ENCODE results near the gene RBM34. TPM values are rescaled to one million over a fixed set of nuclear protein-coding genes. Genes with fewer than 3 reads are reported as not detected.
"Not testable (repeated sequence)": the region's sequence is repeated elsewhere in the genome, so short reads cannot be mapped to it uniquely, and the experiment has no call there.

RBM34 gene
- total RNA-seq, 2 donors from 2014 or later = 13.2 to 26.2 TPM

DNA sequence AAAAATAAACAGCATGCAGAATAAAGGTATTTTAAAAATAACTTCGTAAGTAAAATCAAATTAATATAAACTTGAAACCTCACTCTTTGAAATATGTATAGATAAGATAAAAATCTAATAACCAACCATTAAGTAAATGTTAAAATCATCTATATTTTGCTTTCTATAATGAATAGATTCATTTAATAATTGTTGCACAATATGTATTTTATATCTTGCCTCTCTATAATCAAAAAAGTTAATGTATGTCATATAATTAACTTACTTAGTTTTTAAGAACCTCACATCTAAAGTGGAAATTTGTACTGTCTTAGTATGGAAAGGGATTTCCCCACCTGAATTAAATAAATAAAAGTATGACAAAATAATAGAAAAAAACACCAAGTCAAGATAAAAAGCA, 42.4 kb upstream of the RBM34 start:
- ATAC-seq (no peak), DNase-seq (no peak)
- Histone ChIP-seq H3K4me1 (no peaks in the 10 kb centered on the region), H3K9me3 (no peaks in the 10 kb centered on the region), H3K27me3 (no peaks in the 10 kb centered on the region), H3K36me3 (replicated peaks in 1 of 2; ENCODE audit: insufficient read depth in 1 of 2, low read depth in 2 of 2) (peaks cover 0 to 4% of the 10 kb centered on the region in 2 donors), H3K4me3 (no peak overlapping the region), H3K27ac (no peak overlapping the region)
- intact Hi-C loops (cut with DNase I) = no loop called here
- 91 to 92% methylated on average over 1 of the region's 1 CpG for WGBS, 2 donors
- no peak for TF ChIP-seq POLR2A (IDR thresholded peaks at IDR 0.05)
- TF ChIP-seq, protein P1, sequence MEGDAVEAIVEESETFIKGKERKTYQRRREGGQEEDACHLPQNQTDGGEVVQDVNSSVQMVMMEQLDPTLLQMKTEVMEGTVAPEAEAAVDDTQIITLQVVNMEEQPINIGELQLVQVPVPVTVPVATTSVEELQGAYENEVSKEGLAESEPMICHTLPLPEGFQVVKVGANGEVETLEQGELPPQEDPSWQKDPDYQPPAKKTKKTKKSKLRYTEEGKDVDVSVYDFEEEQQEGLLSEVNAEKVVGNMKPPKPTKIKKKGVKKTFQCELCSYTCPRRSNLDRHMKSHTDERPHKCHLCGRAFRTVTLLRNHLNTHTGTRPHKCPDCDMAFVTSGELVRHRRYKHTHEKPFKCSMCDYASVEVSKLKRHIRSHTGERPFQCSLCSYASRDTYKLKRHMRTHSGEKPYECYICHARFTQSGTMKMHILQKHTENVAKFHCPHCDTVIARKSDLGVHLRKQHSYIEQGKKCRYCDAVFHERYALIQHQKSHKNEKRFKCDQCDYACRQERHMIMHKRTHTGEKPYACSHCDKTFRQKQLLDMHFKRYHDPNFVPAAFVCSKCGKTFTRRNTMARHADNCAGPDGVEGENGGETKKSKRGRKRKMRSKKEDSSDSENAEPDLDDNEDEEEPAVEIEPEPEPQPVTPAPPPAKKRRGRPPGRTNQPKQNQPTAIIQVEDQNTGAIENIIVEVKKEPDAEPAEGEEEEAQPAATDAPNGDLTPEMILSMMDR (IDR thresholded peaks at IDR 0.05) = no peak

DNA sequence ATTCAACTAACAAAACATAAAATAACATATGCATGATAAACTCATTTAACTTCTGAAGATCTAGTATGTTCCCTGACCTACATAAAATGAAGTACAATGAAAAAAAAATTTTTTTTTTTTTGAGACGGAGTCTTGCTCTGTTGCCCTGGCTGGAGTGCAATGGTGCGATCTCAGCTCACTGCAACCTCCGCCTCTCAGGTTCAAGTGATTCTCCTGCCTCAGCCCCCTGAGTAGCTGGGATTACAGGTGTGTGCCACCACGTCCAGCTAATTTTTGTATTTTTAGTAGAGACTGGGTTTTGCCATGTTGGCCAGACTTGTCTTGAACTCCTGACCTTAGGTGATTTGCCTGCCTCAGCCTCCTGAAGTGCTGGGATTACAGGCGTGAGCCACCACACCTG, 41.4 kb upstream of the RBM34 start:
- H3K27ac ChIP-seq; intact Hi-C loops (cut with DNase I); H3K4me1 ChIP-seq; H3K4me3 ChIP-seq; H3K27me3 ChIP-seq; H3K36me3 ChIP-seq (replicated peaks in 1 of 2; ENCODE audit: insufficient read depth in 1 of 2, low read depth in 2 of 2); ATAC-seq; DNase-seq; H3K9me3 ChIP-seq: not testable (repeated sequence)
- WGBS, 2 donors = 93 to 98% methylated on average over 5 of the region's 5 CpGs

DNA sequence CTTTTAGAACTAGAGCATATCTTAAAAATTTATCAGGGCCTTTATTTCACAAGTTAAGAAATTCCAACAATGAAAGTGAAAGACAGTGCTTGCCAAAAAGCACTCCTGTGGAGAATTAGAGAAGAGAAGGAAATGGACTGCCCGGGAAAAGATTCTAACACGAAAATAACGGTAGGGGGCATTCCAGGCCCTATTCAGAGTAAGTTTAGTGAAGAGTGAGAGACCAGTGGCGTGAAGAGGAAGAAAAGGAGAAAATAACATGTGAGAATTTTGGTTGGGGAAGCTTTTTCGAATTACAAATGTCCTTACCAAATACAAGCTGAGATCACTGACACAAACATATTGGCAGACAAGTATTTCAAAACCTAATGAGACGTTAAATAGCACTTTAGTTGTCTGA, 38.4 kb upstream of the RBM34 start:
- Histone ChIP-seq H3K27ac (no peak overlapping the region), H3K4me1 (no peaks in the 10 kb centered on the region), H3K4me3 (no peak overlapping the region), H3K27me3 (no peaks in the 10 kb centered on the region), H3K36me3 (replicated peaks in 1 of 2; ENCODE audit: insufficient read depth in 1 of 2, low read depth in 2 of 2) (peaks cover 0 to 2% of the 10 kb centered on the region in 2 donors), H3K9me3 (no peaks in the 10 kb centered on the region)
- no peak for ATAC-seq
- intact Hi-C loops (cut with DNase I) = no loop called here
- TF ChIP-seq, protein P1 (IDR thresholded peaks at IDR 0.05) = peak in 4 of 7 experiments; percentile 20 to 43 (median 36)
- TF ChIP-seq POLR2A (IDR thresholded peaks at IDR 0.05) = no peak
- no peak for DNase-seq
- WGBS, 2 donors = 44 to 51% methylated on average over 6 of the region's 6 CpGs

DNA sequence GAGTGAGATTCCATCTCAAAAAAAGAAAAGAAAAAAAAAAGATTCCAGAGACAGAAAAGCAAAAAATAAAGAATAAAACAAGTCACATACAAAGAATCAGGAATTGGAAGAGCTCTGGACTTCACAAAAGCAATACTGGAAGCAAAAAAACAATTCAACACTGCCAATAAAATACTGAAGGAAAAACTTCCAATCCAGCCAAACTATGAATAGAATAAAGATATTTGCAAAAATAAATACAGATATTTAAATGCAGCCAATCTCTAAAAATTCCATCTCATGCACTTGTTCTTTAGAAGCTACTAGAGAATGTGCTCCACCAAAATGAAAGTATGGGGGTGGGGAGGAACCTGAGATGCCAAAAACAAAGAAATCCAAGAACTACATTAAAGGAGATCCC, 29.4 kb upstream of the RBM34 start:
- H3K27me3 ChIP-seq = no peaks in the 10 kb centered on the region
- H3K4me1 ChIP-seq = peaks cover 6% of the 10 kb centered on the region
- DNase-seq (no peak), ATAC-seq (no peak)
- no peak overlapping the region for H3K4me3 ChIP-seq
- intact Hi-C loops (cut with DNase I) = no loop called here
- no peak overlapping the region for H3K27ac ChIP-seq
- H3K36me3 ChIP-seq (replicated peaks in 1 of 2; ENCODE audit: insufficient read depth in 1 of 2, low read depth in 2 of 2) = peaks cover 0 to 7% of the 10 kb centered on the region in 2 donors
- TF ChIP-seq, protein P1 (IDR thresholded peaks at IDR 0.05) = no peak
- TF ChIP-seq POLR2A (IDR thresholded peaks at IDR 0.05) = no peak
- no peaks in the 10 kb centered on the region for H3K9me3 ChIP-seq

DNA sequence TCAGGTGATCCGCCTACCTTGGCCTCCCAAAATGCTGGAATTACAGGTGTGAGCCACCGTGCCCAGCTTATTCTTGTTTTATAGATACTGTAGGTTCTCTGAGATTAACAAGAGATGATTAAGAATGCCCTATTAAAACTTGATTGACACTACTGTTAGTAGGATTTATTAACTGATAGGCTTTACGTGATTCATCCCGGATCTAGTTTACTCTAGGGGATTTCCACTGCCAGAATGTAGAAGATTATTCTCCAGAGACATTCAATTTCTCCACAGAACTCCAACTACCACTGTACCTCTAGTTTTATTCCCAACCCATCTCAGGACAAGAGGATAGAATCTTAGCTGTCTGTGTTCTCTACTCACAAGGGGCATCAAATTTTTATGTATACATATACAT, 26.3 kb upstream of the RBM34 start:
- intact Hi-C loops (cut with DNase I) = no loop called here
- H3K27me3 ChIP-seq = no peaks in the 10 kb centered on the region
- TF ChIP-seq POLR2A (IDR thresholded peaks at IDR 0.05) = no peak
- TF ChIP-seq, protein P1 (IDR thresholded peaks at IDR 0.05) = no peak
- H3K4me3 ChIP-seq = no peak overlapping the region
- WGBS, 2 donors = 86 to 90% methylated on average over 4 of the region's 4 CpGs
- no peak for ATAC-seq
- H3K4me1 ChIP-seq = peaks cover 6% of the 10 kb centered on the region
- H3K27ac ChIP-seq = no peak overlapping the region
- H3K9me3 ChIP-seq = no peaks in the 10 kb centered on the region
- peaks cover 0 to 5% of the 10 kb centered on the region in 2 donors for H3K36me3 ChIP-seq (replicated peaks in 1 of 2; ENCODE audit: insufficient read depth in 1 of 2, low read depth in 2 of 2)
- DNase-seq = no peak
